GM18868 (cell line): Measurements from ENCODE around the gene AGFG2.
"Not testable (repeated sequence)": the region's sequence is repeated elsewhere in the genome, so short reads cannot be mapped to it uniquely, and the experiment has no call there.

Experiments used
- ATAC-seq: cut with Tn5 transposase; IDR thresholded peaks from one replicate; pipeline ENCODE4 v1.9.1; 2021; ENCODE audit warnings: mild to moderate bottlenecking, moderate library complexity; ENCODE audit not compliant: unreplicated experiment

Gene AGFG2, protein sequence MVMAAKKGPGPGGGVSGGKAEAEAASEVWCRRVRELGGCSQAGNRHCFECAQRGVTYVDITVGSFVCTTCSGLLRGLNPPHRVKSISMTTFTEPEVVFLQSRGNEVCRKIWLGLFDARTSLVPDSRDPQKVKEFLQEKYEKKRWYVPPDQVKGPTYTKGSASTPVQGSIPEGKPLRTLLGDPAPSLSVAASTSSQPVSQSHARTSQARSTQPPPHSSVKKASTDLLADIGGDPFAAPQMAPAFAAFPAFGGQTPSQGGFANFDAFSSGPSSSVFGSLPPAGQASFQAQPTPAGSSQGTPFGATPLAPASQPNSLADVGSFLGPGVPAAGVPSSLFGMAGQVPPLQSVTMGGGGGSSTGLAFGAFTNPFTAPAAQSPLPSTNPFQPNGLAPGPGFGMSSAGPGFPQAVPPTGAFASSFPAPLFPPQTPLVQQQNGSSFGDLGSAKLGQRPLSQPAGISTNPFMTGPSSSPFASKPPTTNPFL

DNA sequence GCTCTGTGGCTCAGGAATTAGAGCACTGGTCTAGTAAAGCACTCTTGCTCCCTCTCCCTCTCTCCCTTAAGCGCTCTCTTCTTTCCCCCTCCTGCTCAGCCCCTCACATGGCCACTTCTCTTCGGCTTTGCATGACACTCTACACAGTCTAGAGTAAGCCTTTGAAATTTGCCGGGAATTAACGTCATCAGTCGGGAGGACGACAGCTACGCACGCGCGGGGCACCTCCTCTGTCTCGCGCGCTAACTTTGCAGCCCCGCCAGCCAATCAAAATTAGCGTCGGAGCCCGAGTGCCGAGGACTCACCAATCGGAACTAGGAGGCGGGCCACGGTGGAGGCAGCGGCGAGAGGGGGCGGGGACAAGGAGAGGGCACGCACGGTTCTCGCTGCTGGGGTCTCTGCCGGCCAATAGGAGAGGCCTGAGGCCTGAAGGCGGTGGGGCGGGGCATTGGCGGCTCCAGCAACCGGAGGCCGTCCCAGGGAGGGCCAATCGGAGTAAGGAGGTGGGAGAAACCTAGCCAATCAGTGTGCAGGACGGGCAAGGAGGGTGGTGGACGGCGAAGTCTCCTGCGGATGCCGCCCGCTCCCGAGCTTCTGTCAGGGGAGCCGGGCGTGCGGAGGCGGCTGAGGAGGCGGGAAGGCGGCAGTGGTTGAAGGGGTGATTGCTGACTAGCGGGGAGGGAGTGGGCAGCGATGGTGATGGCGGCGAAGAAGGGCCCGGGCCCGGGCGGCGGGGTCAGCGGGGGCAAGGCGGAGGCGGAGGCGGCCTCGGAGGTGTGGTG is at the start of gene AGFG2:
AGFG2 (plus strand) TSS at position 550 of the 782 bp plus-strand sequence; CDS start at position 694, 144 bp downstream.
- ATAC-seq, result peak; percentile 94

DNA sequence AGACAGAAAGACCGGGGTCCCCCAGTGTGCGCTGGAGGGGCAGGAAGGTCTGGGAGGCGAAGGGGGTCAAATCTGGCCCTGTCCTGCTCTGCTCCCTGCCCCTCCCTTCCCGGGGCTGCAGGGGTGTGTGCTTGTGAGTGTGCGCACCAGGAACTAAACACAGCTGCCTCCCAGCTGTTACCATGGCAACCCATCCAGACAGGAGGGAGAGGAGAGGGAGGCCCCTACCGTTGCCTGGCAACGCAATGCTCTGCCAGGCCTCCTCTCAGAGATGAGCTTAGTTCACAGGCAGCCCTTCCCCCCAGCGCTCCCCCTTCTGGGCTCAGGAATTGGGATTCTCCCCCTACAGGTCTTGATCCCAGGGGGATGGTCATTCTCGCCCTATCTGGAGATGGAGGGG is 49.2 kb upstream of the AGFG2 start:
- ATAC-seq, result peak; percentile 50

DNA sequence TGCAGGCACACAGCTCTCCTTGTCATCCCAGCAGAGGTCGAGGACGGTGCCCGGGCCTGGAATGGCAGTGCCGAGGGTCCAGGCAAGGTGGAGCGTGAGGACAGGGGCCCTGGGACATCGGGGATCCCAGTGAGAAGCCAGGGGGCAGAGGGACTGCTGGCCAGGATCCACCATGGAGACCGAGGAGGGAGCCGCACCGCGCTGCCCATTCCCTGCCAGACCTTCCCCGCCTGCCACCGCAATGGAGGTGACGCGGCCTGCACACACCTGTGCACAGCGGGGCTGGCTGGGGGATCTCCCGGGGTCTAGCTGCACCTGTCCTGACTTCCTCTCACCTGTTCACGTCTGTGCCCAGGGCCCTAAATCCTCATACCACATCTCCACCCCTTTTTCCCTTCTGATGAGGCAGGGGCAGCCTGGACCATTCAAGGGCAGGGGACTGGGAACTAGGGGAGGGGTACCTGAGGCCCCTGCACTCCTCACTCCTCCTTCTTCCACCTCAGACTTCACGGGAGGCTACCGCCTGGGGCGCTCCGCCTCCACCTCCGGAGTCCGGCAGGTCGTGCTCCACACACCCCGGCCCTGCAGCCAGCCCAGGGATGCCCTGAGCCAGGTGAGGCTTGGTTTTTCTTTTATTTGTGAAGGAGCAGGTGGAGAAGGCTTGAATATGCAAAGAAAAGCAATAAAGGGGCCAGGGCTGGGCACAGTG is 48.4 kb upstream of the AGFG2 start:
- no peak for ATAC-seq

DNA sequence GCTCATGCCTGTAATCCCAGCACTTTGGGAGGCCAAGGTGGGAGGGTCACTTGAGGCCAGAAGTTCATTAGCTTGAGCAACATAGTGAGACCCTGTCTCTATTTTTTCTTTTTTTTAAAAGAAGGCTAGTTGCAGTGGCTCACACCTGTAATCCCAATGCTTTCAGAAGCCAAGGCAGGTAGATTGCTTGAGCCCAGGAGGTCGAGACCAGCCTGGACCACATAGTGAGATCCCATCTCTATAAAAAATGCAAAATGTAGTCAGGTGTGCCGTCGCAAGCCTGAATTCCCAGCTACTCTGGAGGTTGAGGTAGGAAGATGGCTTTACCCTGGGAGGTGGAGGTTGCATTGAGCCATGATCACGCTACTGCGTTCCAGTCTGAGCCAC is 47.8 kb upstream of the AGFG2 start:
- ATAC-seq, result no peak

DNA sequence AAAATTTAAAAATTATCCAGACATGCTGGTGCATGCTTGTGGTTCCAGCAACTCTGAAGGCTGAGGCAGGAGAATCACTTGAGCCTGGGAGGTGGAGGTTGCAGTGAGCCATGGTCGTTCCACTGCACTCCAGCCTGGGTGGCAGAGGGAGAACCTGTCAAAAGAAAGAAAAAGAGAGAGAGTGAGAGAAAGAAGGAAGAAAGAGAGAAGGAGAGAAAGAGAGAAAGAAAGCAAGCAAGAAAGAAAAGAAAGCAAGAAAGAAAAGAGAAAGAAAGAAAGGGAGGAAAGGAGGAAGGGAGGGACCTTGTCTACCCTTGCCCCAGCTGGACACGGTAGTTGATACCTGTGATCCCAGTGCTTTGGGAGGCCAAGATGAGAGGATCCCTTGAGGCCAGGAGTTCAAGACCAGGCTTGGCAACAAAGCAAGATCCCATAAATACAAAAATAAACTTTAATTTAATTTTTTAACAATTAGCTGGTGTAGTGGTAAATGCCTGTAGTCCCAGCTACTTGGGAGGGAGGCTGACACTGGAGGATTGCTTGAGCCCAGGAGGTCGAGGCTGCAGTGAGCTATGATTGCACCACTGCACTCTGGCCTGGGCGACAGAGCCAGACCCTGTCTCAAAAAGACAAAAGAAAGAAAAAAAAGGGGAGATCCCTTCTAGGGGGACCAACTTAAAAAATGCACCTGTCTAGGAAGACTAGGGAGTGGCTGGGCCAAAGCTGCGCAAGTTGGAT is 46.1 kb upstream of the AGFG2 start:
- ATAC-seq, result no peak

DNA sequence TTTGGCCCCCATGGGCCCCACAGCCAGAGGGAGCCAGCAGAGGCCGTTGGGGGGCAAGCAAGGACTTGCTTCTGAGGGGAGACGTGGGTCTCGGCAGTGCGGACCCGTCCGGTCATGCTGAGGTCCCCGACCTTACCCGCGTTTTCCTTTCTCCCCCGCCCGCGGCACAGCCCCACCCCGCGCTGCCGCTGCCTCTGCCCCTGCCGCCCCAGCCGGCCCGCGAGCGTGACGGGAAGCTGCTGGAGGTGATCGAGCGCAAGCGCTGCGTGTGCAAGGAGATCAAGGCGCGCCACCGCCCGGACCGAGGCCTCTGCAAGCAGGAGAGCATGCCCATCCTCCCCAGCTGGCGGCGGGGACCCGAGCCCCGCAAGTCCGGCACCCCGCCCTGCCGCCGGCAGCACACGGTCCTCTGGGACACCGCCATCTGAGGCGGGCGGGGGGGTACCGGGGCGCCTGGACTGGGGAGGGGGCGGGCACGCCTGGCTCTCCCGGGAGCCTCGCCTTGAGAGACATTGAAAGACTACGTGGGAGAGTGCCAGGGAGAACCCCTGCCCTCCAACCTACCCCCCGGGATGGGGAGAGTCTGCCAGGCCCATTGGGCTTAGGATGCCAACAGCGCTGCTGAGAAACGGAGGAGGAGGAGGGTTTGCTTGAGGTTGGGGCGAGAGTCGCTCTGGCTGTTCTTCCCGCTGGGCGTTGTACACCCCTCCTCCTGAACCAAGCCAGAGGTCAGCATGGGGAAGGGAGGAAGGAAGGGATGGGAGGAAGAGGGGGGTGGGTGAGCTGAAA is 45.3 kb upstream of the AGFG2 start:
- ATAC-seq, result no peak

DNA sequence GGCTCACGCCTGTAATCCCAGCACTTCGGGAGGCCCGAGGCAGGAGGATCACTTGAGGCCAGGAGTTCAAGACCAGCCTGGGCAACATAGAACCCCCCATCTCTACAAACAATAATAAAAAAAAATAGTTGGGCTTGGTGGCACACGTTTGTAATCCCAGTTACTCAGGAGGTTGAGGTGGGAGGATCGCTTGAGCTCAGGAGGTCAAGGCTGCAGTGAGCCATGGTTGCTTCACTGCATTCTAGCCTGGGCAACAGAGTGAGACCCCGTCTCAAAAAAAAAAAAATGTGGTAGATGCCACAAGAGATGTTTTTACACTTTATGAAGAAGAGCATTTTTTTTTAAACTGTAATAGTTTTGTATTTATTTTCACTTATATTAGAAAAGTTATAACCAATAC is 42.5 kb upstream of the AGFG2 start:
- no peak for ATAC-seq

DNA sequence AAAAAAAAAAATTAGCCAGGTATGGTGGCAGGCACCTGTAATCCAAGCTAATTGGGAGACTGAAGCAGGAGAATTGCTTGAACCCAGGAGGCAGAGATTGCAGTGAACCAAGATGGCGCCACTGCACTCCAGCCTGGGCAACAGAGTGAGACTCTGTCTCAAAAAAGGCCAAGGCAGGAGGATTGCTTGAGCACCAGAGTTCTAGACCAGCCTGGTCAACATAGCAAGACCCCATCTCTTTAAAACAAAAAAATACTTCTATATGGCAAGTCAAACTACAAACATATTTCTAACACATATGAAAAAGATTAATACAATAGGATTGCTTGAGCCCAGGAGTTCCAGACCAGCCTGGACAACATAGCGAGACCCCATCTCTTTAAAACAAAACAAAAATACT is 38.3 kb upstream of the AGFG2 start:
- ATAC-seq, result not testable (repeated sequence)

DNA sequence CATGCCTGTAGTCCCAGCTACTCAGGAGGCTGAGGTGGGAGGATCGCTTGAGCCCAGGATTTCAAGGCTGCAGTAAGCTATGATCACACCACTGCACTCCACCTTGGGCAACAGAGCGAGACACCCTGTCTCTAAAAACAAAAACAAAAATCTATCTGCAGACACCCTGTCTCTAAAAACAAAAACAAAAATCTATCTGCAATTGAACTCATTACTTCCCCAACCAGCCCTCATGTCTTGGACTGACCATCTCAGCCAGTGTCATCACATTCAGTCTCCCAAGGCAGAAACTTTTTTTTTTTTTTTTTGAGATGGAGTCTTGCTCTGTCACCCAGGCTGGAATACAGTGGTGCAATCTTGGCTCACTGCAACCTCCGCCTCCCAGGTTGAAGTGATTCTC is 35.0 kb upstream of the AGFG2 start:
- not testable (repeated sequence) for ATAC-seq

DNA sequence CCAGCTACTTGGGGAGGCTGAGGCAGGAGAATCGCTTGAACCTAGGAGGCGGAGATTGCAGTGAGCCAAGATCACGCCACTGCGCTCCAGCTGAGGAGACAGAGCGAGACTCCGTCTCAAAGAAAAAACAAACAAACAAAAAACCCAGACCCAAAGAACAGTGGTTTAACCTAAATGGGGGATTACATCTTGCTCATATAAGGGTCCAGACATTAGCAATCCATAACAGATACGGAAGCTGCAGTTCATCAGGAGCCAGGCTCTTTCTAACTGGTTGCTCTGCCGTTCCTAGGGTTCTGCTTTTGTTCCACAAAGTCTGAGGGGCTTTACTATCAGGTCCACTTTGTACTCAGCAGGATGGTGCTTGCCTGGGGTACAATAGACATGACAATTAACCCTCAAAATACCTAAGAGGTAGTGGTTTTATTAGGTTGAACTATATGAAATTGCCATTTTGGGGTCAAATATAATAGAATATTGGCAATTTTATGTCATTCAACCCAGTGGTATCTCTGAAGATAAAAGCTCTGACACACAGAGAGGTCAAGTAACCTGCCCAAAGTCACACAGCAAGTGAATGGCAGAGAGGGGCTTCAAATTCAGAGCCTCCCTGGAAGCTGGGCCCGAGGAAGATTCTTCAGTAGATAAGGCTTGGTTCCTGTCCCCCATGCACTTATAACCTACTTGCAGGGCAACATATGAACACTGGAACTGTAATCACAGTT is 34.0 kb upstream of the AGFG2 start:
- ATAC-seq, result no peak

DNA sequence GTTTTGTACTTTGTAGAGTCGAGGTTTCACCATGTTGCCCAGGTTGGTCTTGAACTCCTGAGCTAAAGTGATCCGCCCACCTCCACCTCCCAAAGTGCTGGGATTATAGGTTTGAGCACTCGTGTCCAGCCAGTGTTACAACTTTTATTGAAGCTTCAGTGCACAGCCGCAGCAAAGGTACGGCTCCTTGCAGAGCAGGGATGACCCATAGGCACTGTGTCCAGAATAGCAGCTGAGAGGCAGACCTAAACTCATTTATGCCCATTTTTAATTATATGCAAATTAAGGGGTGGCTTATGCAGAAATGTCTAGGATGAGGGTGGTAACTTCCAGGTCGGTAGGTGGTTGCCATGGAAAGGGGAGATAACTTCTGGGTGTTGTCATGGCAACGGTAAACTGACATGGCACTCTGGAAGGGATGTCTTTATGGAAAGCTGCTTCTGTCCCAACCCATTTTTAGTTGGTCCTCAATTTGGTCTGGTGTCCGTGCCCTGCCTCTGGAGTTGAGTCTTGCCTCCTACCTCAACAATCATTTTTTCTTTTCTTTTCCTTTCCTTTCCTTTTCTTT is 32.6 kb upstream of the AGFG2 start:
- no peak for ATAC-seq

DNA sequence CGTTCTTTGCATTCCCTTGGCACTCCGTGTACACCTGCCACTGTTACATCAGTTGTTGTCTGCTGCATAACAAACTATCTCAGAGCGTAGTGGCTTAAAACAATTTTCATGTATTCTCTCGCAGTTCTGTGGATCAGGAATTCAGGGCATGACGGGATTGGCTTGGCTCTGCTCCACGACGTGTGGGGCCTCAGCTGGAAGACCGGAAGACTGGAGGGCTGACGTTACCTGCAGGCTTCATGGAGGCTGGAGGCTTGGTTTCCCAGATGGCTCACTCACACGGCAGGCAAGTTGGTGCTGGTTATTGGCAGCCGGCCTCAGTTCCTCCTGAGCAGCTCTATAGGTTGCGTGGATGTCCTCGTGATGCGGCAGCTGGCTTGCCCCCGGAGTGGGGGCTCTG is 29.8 kb upstream of the AGFG2 start:
- ATAC-seq, result no peak

DNA sequence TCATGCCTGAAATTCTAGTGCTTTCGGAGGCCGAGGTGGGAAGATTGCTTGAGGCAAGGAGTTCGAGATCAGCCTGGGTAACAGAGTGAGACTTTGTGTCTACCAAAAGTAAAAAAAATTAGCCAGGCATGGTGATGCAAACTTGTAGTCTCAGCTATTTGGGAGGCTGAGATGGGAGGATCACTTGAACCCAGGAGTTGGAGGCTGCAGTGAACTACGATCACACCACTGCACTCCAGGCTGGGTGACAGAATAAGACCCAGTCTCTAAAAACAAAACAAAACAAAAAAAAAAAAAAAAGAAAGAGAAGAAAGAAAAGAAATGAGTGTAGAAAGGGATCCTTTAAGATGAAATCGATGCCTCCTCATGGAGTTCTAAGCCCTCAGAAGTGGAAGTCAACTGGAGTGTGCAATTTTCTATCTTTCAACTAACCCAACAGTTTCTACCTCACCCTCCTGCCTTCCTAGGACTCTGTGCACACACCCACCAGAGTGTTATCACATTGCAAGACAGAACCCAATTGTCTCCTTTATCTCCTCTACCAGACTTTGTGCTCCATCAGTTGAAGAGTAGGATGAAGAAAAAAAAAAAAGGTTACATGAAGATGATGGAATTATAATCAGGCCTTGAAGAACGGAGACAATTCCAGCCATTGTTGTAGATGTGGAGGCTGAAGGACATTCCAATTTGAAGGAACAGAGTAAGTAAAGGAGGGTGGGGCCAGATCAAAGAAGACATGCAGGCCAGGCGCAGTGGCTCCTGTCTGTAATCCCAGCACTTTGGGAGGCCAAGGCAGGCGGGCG is 28.4 kb upstream of the AGFG2 start:
- no peak for ATAC-seq

DNA sequence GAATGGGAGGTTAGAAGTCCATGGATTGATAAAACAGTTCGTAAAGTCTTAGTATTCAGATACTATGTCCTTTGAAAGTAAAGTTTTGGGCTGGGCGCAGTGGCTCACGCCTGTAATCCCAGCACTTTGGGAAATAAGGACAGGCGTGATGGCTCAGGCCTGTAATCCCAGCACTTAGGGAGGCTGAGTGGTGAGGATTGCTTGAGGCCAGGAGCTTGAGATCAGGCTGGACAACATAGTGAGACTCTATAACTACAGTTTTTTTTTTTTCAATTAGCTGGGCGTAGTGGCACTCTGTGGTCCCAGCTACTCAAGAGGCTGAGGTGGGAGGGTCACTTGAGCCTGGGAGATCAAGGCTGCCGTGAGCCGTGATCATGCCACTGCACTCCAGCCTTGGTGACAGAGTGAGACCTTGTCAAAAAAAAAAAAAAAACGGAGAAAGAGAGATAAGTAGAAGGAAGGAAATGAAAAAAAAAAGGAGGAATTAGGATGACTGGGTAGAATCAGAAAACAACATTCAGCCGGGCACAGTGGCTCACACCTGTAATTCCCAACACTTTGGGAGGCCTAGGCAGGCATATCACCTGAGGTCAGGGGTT is 25.7 kb upstream of the AGFG2 start:
- ATAC-seq, result no peak

DNA sequence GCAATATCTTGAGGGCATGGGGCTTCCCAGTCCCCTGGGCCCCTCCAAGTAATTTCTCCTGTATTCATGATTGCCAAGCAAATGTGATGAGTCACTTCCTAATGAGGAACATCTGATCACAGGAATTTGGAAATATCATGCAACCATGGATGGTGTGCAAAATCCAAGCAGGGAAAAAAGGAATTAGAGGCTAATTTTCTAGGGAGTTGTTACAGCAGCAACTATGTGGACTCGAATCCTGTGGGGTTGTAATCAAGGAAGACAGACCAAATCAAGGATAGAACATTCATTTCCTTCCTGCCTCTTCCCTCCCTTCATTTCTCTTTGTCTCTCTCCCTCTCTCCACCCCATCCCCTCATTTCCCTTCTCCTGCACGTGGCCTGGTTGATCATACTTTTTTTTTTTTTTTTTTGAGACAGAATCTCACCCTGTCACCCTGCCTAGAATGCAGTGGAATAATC is 23.9 kb upstream of the AGFG2 start:
- no peak for ATAC-seq

DNA sequence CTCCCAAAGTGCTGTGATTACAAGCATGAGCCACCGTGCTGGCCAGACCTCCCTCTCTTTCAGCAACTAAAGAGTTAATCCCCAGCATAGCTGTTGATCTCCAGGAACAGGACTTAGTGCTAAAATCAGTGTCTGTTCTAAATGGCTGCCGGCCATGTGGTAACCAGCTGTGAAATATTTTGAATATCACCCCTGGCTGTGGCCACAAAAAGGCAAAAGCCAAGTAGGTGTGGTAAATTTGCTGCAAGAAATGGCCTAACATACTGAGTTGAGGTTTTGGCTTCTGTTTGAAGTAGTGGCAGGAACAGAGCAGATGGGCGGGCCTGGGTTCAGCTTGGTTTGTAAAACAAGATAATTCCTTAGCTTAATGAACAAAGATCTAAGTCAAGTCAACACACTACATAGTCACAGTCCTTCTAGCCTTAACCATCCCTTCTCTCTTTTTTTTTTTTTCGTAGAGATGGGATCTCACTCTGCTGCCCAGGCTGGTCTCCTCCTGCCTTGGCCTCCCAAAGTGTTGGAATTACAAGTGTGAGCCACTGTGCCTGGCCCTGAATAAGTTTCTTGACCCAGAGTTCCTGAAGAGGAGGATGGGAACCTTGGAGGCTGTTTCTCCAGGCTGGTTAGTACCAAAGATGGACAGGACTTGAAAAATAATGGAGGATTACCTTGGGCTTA is 22.7 kb upstream of the AGFG2 start:
- no peak for ATAC-seq

DNA sequence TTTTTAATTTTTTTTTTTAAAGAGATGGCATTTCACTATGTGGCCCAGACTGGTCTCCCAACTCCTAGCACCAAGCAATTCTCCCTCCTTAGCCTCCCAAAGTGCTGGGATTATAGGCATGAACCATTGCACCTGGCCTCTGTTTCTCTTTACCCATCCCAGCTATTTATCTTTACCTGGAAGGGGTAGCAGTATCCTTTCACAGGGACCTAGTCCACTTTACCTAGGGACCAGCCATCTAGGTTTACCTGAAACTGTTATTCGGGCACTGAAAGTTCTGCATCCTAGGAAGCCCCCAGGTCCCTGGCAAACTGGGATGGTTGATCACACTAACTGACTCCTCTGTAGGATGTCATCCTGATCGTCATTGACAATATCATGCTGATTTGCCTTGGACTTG is 21.7 kb upstream of the AGFG2 start:
- no peak for ATAC-seq
